ENCODE measurements around the gene CFDP1.

Gene CFDP1

DNA sequence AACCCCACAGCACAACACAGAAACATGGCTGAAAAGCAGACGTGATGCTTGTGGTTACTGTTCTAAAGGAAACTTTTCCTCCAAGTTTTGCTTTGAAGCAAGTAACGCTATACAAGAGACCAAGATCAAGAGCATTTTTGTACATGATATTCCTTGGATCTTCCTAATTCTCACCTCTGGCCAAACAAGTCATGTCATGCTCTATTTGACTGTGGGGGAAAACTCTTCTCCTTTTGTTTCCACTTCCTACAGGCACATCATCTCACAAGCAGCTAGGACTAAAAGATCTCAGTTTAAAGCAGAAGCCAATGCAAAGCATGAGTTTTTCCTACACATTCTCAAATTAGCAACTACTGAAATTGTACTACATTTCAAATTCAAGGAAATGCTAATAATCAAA, 50.7 kb downstream of the CFDP1 start:
- in situ Hi-C loops (cut with MboI; ENCODE audit: low sequenced_read_pairs, unreplicated experiment): loop anchor here (10.0 kb wide), 1 partner anchor 168 kb away; the partner anchor contains the start of gene CTRB1
- DNase-seq (ENCODE audit: low spot score): no peak
- TF ChIP-seq, protein P1, sequence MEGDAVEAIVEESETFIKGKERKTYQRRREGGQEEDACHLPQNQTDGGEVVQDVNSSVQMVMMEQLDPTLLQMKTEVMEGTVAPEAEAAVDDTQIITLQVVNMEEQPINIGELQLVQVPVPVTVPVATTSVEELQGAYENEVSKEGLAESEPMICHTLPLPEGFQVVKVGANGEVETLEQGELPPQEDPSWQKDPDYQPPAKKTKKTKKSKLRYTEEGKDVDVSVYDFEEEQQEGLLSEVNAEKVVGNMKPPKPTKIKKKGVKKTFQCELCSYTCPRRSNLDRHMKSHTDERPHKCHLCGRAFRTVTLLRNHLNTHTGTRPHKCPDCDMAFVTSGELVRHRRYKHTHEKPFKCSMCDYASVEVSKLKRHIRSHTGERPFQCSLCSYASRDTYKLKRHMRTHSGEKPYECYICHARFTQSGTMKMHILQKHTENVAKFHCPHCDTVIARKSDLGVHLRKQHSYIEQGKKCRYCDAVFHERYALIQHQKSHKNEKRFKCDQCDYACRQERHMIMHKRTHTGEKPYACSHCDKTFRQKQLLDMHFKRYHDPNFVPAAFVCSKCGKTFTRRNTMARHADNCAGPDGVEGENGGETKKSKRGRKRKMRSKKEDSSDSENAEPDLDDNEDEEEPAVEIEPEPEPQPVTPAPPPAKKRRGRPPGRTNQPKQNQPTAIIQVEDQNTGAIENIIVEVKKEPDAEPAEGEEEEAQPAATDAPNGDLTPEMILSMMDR (IDR thresholded peaks at IDR 0.05; ENCODE audit: borderline replicate concordance, control extremely low read depth, extremely low read depth, insufficient read depth, missing control alignments): no peak

DNA sequence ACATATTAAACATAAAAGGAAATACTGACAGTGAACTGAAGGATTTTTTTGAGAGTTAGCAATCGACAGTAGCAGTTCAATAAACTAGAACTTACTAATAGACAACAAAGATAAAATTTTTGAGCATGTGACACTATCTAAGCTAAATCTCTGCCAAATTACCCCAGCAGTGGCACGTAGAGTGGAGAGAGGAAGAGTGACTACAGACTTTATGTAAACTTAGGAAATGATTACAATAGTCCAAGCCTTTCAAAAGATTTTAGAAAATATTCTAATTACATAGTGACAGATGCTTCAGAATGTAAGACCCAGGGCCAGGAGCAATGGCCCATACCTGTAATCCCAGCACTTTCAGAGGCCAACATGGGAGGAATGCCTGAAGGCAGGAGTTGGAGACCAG, 52.4 kb downstream of the CFDP1 start:
- TF ChIP-seq, protein P1 (IDR thresholded peaks at IDR 0.05; ENCODE audit: borderline replicate concordance, control extremely low read depth, extremely low read depth, insufficient read depth, missing control alignments): no peak
- no peak for DNase-seq (ENCODE audit: low spot score)
- in situ Hi-C loops (cut with MboI; ENCODE audit: low sequenced_read_pairs, unreplicated experiment): loop anchor here (10.0 kb wide), 1 partner anchor 166 kb away; the partner anchor contains the start of gene CTRB1

DNA sequence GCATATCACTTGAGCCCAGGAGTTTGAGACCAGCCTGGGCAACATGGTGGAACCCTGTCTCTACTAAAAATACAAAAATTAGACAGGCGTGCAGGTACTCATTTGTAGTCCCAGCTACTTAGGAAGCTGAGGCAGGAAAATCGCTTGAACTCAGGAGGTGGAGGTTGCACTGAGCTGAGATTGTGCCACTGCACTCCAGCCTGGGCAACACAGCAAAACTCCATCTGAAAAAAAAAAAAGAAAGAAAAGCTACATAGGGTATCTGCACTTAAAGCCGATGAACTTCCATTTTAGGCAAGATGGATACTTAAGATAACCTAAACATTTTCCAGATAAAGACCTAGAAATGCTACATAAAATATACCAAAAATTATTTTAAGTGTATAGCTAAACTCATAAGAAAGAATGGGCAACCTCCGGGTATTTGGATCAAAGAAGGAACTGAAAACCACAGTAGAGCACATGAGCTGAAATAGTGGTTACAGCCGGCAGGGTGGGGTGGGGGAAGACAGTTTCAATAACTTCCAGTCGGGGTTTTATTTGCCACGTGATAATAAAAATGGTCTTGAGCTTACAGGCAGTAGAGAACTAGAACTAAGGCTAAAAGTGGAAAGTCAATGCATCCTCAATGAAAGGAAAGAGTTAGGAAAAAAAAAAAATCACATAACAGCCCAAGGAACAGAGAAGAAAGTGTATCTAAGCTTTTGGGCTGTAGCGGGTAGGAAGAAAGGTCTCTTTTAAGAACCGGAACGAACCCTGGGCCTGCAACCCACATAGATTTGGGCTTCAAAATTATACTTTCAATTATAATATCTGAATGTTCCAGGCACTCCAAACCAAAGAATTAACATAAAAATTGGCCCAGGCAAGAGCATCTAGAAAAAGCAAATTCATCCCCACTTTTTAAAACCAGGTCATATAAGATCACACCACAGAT, 53.1 kb downstream of the CFDP1 start:
- peak; percentile 49 for DNase-seq (ENCODE audit: low spot score)
- TF ChIP-seq, protein P1 (IDR thresholded peaks at IDR 0.05; ENCODE audit: borderline replicate concordance, control extremely low read depth, extremely low read depth, insufficient read depth, missing control alignments): no peak
- in situ Hi-C loops (cut with MboI; ENCODE audit: low sequenced_read_pairs, unreplicated experiment): loop anchor here (10.0 kb wide), 1 partner anchor 165 kb away; the partner anchor contains the start of gene CTRB1

DNA sequence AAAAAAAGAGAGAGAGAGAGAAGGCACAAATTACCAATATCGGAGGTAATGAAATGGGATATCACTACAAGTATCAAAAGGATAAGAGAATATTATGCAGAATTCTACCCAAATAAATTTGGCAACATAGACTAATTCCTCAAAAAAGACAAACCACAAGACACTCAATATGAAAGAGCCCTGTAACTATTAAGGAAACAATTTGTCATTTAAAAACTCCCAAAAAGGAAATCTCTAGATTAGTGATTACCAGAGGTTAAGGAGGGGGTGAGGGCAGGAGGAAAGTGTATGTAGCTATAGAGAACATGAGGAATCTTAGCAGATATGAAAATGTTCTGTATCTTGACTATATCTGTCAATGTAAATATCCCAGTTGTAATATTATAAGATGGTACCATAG, 54.0 kb downstream of the CFDP1 start:
- in situ Hi-C loops (cut with MboI; ENCODE audit: low sequenced_read_pairs, unreplicated experiment): no loop called here
- TF ChIP-seq, protein P1 (IDR thresholded peaks at IDR 0.05; ENCODE audit: borderline replicate concordance, control extremely low read depth, extremely low read depth, insufficient read depth, missing control alignments): no peak
- no peak for DNase-seq (ENCODE audit: low spot score)

DNA sequence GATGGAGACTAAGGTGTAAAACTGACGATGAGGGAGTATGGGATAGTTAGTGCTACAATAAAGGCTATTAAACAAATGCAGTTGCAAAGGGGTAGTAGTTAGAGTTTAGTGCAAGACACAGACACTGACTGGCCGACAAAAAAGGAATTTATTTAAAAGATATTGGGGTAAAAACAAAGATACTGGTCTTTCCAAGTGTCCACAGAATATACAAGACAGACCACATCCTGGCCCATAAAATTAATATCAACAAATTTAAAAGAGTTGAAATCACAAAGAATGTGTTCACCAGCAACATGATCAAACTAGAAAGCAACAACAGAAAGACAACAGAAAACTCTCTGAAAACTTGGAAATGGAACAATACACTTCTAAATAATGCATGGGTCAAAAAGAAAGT, 54.7 kb downstream of the CFDP1 start:
- no peak for DNase-seq (ENCODE audit: low spot score)
- in situ Hi-C loops (cut with MboI; ENCODE audit: low sequenced_read_pairs, unreplicated experiment): no loop called here
- TF ChIP-seq, protein P1 (IDR thresholded peaks at IDR 0.05; ENCODE audit: borderline replicate concordance, control extremely low read depth, extremely low read depth, insufficient read depth, missing control alignments): no peak

DNA sequence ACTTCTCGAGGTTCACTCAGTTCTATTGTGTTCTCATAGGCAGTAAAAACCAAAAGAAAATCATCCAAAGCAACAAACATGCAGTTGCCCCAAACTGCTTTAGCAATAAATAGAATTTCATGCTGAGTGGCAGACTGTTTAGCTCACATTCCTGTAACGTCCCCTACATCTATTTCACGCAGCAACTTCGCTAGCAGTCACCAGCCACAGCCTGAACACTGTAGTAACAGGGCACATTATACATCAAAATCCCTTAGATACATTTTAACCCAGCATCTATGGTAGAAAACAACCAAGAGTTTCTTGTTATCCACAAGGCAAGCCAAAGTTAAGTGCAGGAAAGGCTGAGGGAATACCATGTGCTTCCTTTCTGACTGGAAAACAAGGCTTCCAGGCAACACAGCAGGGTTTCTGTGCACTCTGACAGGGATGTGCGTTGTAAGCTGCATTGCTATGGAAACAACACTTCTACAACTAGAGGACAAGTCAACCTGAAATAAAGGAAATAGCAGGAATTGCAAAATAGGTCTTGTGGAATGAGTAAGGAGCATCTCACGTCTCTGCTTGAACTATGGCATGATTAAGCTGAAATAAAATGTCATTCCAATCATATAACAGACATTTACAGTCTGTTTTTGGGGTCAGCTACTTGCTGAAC, 55.4 kb downstream of the CFDP1 start:
- TF ChIP-seq, protein P1 (IDR thresholded peaks at IDR 0.05; ENCODE audit: borderline replicate concordance, control extremely low read depth, extremely low read depth, insufficient read depth, missing control alignments): no peak
- in situ Hi-C loops (cut with MboI; ENCODE audit: low sequenced_read_pairs, unreplicated experiment): no loop called here
- no peak for DNase-seq (ENCODE audit: low spot score)
